Stimulated activated naive CD4-positive, alpha-beta T cell (primary cell): ENCODE data around the gene DHX40.
"Not testable (repeated sequence)": the region's sequence is repeated elsewhere in the genome, so short reads cannot be mapped to it uniquely, and the experiment has no call there.

Experiments used
- DNase-seq, 6 experiments: peaks; one replicate each; lab custom pipeline; 2025; lab: John Stamatoyannopoulos, UW

Gene DHX40, protein sequence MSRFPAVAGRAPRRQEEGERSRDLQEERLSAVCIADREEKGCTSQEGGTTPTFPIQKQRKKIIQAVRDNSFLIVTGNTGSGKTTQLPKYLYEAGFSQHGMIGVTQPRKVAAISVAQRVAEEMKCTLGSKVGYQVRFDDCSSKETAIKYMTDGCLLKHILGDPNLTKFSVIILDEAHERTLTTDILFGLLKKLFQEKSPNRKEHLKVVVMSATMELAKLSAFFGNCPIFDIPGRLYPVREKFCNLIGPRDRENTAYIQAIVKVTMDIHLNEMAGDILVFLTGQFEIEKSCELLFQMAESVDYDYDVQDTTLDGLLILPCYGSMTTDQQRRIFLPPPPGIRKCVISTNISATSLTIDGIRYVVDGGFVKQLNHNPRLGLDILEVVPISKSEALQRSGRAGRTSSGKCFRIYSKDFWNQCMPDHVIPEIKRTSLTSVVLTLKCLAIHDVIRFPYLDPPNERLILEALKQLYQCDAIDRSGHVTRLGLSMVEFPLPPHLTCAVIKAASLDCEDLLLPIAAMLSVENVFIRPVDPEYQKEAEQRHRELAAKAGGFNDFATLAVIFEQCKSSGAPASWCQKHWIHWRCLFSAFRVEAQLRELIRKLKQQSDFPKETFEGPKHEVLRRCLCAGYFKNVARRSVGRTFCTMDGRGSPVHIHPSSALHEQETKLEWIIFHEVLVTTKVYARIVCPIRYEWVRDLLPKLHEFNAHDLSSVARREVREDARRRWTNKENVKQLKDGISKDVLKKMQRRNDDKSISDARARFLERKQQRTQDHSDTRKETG

DNA sequence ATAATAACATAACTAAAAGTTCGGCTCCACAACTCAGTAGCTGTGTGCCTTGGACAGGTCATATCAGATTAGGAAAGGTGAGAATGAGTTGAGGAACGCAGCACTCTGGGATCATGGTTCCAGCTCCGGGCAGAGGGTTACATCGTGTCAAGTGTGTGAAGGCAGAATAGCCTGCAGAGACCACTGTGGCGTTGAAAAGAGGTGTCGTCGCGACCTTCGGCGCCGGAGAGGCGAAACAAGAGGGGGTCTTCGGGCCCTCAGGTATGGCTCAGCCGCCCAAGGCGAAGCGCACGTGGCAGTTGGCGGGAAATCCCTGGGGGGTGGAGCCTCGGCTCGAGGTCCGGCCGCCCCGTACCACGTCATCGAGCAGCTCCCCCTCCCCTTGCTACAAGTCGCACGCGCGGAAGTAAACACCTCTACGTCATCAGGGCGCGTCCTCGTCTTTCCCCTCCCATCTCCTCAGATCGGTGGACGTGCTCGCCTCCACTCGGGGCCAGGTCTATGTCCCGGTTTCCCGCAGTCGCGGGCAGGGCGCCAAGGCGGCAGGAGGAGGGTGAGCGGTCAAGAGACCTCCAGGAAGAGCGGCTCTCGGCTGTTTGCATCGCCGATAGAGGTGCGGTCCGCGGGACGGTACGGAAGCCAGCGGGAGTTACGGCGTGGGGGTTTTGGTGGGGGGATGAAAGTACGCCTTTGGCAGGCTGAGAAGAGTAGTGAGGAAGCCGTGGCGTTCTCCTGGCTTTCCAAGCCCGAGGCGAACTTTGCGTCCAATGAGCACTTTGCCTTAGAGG lies at the start of gene DHX40:
Gene DHX40 (plus strand): TSS at position 440 of the 788 bp plus-strand sequence. CDS start 62 bp downstream, at position 502.
- peak; percentile 86 to 94 (median 91) for DNase-seq

DNA sequence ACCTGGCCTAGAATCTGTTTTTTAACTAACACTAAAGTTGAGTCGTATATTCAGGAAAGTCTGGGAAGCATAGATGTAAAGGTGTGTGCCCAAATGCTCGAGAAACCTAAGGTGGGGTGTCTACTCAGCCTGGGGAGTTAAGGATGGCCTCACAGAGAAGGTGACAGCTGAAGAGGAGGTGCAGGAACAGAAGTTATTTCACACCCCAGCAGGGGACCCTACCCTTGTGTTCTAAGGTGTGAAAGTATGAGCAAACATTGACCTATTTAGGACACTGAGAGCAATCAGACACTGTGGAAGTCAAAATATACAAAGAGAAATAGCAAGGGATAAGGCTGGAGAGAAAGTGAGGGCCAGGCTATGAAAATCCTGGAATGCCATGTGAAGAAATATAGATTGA lies 49.0 kb upstream of the DHX40 start:
- DNase-seq, result no peak

DNA sequence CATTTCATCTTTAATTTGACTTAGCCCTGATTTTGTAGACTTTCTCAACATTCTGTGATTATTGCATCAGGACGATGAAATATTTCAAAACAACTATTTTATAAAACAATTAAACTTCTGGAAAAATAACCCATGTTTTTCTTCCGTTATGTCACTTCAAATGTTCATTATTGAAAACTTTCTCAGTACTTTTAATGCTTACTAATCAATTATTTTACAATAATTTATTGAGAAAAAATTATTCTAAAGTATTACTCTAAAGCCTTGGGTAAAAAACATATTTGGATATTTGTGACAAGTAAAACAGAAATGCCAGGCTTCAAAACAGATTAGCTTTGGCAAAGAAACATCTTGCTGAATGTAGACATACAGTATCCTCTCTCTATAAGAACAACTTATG lies 46.3 kb upstream of the DHX40 start:
- DNase-seq, result no peak

DNA sequence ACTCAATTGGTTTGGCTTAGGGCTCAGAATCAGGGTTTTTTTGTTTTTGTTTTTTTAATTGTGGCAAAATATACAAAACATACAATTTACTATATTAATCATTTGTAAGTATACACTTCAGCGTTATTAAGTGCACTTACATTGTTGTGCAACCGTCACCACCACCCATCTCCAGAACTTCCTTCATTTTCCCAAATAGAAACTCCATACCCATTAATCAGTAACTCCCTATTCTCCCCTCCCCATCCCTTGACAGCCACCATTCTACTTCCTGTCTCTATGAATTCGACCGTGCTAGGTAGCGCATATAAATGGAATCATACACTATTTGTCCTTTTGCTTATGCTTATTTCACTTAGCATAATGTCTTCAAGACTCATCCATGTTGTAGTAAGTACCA lies 45.2 kb upstream of the DHX40 start:
- DNase-seq, result no peak

DNA sequence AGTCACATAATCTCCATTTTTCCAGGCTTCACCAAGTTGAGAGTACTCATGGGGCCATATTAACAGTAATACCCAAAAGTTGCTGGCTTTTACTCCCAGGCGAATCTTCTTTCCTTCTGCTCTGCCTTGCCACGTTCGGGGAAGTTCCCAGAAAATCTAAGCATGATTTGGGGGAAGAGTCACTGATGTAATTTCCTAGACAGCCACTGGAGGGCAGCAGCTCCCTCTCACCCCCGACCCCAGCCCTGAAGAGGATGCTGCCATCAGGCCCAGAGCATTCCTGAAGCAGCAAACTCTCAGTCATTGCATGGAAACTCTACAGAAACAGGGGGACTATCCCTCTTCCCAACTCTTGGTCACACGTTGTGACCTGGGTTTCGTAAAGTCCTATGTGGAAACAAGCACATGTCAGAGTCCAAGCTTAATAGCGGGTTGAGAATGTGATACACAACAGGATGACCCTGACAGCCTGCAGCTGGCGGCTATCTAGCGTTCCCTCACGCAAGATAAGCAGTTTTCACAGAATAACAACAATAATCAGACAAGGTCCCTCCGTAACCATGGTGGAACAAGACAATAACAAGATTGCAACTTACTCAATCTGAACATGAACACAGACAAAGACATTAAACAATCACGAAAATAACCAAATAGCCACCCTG lies 43.8 kb upstream of the DHX40 start:
- peak; percentile 10 to 57 (median 22) for DNase-seq

DNA sequence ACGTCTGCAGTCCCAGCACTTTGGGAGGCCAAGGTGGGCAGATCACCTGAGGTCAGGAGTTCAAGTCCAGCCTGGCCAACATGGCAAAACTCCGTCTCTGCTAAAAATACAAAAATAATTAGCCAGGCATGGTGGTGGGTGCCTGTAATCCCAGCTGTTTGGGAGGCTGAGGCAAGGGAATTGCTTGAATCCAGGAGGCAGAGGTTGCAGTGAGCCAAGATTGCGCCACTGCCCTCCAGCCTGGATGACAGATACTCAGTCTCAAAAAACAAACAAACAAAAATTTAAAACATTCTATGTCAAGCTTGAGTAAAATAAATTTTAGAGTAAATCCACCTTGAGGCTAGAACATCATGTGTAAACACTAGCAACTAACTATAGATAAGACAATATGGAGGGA lies 40.5 kb upstream of the DHX40 start:
- not testable (repeated sequence) for DNase-seq

DNA sequence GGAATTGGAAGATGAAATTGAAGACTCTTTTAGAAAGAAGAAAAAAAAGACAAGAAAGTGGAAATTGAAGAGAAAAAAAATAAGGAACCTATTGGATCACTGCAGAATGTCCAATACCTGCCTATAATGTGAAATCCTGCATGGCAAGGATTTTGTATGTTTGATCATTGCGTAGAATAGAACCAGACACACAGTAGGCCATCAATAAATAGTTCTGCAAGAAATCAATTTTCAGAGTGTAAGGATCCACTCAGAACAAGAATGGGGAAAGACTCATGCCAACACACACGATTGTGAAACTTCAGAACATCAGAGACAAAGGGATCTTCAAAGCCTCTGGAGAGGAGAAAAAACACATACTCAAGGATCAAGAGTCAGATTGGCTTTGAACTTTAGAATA lies 39.7 kb upstream of the DHX40 start:
- DNase-seq, result no peak

DNA sequence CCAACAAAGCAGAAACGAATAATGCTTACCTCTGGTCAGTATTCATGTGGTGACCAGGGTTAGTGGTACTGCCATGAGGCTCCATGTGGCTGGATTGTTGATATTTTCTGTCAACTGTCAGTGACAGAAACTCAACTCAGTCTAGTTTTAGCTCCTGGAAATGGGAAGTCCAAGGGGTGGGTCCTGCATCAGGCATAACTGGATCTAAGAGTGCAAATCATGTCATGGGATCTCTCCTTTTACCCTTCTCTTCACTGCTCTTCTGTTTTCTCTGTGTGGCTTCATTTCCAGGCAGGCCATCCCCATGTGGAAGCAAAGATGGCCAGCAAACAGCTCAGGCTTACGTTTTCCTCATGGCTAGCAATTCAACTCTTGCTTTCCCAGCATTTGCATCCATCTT lies 39.0 kb upstream of the DHX40 start:
- no peak for DNase-seq

DNA sequence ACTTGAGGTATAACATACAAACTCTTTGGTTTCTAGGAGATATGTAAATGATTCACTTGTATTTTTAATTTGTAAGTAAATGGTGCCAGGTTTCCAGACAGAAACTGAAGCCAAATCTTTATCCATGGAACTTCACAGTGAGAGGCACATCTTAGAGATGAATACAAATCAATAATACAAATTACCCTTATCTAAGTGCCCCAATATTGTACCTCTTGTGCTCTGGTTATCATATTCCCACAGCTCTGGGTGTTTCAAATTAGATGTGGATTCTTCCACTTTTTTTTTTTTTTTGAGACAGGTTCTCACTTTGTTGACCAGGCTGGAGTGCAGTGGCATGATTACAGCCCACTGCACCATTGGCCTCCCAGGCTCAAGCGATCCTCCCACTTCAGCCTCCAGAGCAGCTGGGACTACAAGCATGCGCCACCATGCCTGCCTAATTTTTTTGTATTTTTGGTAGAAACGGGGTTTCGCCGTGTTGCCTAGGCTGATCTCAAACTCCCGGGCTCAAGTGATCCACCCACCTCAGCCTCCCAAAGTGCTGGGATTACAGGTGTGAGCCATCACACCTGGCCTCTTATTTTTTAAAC lies 38.0 kb upstream of the DHX40 start:
- no peak for DNase-seq

DNA sequence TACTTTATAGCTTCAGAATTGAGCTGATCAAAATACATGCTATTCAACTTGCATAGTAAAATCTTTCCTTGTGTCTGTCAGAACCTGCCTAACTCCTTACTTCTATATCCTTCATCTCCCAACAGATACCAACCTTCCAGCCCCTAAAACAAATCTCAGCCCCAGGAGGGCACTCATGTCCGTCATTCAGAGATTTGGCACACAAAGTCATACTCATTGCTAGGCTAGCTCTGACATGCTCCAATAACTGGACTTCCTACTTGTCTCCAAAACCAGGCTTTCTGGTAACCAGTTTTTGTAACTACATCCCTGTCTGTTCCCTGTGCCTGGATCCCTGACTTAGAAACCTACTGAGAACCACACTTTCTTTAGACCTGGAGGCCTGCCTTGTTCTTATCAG lies 37.5 kb upstream of the DHX40 start:
- DNase-seq, result no peak

DNA sequence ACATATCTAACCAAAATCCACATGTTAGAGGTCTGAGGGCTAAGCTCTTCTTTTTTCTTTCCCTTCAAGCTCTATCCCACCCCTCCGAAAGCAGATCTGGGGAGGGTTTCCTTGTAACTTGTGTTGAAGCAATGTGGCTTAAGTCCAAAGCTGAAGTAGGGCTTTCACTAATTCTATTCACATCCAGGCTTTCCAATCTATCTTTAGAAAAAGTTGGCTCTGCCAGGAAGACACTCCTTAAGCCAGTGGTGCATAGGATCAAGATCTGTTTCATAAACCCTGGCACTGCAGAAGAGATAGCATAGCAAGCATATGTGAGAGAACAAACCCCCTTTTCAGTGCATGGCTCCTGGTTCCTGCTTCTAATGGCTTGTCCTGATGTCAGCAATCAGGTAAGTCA lies 34.9 kb upstream of the DHX40 start:
- no peak for DNase-seq

DNA sequence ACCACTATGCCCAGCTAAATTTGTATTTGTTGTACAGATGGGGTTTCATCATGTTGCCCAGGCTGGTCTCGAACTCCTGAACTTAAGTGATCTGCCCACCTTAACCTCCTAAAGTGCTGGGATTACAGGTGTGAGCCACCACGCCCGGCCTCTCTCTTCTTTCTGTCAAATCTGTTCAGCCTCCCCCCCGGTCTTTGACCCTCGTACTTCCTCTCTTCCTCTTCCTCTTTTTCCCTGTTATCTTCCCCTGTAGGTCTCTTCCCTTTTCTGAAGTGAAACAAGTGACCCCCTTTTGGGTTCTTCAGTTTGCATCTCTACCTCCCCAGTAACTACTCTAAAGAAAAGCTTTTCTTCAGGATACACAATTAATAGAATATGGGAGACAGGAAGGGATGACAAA lies 31.7 kb upstream of the DHX40 start:
- no peak for DNase-seq

DNA sequence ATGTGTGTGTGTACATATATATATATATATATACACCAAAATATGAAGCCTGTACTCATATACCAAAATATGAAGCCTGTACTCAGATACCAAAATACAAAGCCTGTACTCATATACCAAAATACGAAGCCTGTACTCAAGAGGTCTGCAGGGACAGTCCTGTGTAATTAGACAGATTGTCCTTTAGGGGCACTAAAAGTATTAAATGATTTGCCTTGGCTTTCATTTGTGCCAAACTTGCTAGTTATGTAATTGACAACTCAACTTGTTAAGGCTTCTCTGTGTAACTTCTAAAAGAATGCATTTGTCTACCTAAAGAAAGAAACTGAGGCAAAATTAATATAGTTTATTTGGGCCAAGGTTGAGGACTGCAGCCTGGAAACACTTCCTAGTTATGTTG lies 30.8 kb upstream of the DHX40 start:
- DNase-seq, result no peak

DNA sequence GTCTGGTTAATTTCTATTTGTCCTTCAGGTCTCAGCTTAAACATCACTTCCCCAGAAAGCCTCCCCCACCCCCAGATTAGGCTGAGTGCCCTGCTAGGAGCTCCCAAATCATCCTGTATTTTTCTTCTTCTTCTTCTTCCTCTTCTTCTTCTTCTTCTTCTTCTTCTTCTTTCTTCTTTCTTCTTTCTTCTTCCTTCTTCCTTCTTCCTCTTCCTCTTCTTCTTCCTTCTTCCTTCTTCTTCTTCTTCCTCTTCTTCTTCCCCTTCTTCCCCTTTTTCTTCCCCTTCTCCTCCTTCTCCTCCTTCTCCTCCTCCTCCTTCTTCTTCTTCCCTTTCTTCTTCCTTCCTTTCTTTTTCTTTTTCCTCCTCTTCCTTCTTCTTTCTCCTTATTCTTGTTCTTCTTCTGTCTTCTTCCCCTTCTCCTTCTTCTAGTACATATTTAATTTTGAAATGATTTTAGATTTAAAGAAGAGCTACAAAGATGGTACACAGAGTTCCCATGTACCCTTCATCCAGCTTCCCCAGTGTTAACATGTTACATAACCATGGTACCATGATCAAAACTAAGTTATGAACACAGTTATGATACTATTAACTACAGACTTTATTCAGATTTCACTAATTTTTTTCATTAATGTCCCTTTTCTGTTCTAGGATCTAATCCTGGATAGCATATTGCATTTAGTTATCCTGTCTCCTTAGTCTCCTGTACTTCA lies 27.1 kb upstream of the DHX40 start:
- DNase-seq, result no peak

DNA sequence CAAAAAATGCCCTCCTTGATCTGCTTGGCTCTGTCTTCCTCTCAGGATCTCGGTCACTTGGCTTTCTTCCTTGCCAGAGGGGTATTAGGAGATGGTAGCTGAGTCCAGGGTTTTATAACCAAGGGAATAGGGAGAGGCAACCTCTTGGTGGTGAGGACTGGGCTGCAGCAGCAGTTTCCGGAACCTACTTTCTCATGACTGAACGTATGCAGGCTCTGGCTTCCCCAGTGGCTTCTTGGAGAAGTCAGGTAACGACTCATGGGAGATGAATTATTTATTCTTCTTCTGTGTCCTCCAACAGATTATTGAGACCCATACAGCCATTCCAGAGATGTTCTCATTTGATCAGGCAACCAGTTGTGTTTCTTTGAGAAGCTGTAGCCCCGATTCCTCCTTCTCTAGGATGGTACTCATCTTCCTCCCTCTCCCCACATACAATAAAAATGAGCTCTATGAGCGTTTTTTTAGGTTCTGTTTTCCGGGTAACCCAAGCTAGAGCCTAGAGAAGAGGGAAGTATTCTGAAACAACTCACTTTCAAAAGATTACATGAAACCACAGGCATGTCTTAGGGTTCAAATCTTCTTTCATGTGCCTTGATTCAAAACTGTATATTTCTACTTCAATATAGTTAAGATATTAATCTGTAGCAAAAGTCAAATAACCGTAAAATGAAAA lies 22.3 kb upstream of the DHX40 start:
- DNase-seq, result no peak

DNA sequence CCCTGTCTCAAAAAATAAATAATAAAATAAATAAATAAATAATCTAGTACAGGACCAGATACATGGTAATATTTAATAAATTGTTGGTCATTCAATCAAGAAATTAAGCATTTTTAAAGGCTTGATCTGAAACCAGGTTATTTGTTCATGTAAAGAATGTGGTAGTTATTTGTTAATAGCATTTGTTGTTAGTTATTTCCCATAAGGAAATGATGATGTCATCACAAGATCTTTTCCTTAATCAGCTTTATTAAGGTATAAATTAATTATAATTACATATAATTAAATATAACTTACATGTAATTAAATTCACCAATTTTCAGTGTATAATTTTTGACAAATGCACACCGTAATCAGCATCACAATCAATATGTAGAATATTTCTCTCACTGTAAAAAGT lies 19.5 kb upstream of the DHX40 start:
- no peak for DNase-seq

DNA sequence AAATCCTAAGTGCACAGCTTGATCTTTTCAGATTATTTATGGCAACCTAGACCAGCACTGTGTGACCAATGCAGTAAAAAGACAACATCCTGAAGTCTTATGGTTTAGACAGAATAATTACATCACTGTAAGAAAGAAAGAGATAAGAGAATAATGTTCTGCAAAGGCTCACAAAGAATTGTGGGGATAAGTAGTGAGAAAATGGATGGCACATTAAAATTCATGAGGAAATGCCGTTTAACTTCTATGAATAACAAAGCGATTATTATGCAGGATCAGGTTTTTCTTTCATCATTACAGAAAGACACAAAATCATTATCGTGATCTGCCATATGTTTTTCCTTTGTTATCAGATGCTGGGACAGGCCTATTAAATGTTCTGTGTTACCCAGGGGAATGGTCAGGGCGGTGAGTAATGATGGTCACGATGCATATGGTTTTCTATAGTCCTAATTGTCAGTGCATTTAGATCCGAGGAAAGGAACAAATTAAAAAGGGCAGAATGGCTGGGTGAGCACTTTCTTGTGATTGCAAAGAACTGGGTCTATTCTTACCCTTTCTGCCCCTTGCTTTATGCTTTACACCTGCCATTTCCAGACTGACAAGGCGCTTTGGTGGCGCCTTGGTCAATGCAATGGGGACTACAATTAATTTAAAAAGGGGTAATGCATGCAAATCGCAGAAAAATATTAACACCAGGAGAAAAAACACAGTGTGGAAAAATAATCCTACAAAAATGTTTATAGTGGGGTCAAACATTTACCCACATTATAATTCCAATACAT lies 18.1 kb upstream of the DHX40 start:
- DNase-seq, result no peak

DNA sequence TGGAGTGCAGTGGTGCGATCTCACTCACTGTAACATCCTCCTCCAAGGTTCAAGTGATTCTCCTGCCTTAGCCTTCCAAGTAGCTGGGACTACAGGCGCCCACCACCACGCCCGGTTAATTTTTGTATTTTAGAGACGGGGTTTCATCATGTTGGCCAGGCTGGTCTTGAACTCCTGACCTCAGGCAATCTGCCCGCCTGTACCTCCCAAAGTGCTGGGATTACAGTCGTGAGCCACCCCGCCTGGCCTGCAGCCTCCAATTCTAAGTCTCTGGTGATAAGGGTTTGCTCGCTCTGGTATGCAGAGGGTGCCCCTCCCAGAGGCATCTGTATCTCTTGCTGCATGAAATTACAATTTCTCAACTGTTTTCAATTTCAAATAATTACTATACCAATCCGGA lies 16.4 kb upstream of the DHX40 start:
- not testable (repeated sequence) for DNase-seq

DNA sequence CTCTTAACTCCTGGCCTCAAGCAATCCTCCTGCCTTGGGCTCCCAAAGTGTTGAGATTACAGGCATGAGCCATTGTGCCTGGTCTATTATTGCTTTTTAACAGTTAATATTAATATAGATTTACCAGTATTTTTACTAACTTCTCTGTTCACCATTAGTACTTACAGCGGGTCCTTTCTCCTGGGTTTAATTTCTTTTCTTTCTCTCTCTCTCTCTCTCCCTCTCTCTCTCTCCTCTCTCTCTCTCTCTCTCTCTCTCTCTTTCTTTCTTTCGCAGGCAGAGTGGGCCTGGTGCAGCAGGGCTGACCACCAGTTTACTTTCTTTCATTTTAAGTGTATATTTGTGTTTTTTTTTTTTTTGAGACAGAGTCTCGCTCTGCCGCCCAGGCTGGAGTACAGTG lies 14.7 kb upstream of the DHX40 start:
- no peak for DNase-seq

DNA sequence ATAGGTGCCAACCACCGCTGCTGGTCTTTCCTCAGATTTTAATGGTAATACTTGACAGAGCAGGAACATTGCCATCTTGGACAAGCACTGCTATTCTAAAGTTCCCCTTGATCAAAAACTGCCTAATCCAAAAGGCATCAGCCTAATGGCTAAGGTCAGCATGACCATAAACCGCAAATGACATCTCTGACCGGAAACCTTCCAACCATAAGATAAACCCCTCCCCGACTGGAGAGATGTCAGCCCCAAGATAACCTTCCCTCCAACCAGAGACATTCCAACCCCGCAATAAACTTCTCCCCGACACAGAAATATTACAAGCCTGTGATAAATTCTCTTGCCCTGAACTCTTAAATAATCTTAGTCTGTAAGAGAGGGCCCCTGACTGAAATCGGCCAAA lies 7.4 kb upstream of the DHX40 start:
- DNase-seq, result no peak
